Measurements from ENCODE around the gene RC3H2.

GRCh38 chr9:122844137-122844536 lies 61.0 kb downstream of the RC3H2 start:
- no peak for TF ChIP-seq FOXP1 (CRISPR knock-in tag; IDR thresholded peaks at IDR 0.05; ENCODE audit: borderline replicate concordance)
- no peak for TF ChIP-seq ELF4 (CRISPR knock-in tag; IDR thresholded peaks at IDR 0.05; ENCODE audit: low read depth)
- TF ChIP-seq, protein P1, sequence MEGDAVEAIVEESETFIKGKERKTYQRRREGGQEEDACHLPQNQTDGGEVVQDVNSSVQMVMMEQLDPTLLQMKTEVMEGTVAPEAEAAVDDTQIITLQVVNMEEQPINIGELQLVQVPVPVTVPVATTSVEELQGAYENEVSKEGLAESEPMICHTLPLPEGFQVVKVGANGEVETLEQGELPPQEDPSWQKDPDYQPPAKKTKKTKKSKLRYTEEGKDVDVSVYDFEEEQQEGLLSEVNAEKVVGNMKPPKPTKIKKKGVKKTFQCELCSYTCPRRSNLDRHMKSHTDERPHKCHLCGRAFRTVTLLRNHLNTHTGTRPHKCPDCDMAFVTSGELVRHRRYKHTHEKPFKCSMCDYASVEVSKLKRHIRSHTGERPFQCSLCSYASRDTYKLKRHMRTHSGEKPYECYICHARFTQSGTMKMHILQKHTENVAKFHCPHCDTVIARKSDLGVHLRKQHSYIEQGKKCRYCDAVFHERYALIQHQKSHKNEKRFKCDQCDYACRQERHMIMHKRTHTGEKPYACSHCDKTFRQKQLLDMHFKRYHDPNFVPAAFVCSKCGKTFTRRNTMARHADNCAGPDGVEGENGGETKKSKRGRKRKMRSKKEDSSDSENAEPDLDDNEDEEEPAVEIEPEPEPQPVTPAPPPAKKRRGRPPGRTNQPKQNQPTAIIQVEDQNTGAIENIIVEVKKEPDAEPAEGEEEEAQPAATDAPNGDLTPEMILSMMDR (IDR thresholded peaks at IDR 0.05): no peak
- TF ChIP-seq ATF2 (CRISPR knock-in tag; IDR thresholded peaks at IDR 0.05; ENCODE audit: borderline replicate concordance, low read depth): no peak
- no peak for TF ChIP-seq NR3C1 (CRISPR knock-in tag; conservative IDR thresholded peaks at IDR 0.05; ENCODE audit: low read depth)
- no peak for TF ChIP-seq ZNF317 (CRISPR knock-in tag; IDR thresholded peaks at IDR 0.05; ENCODE audit: borderline replicate concordance, low read depth)
- TF ChIP-seq, protein P2, sequence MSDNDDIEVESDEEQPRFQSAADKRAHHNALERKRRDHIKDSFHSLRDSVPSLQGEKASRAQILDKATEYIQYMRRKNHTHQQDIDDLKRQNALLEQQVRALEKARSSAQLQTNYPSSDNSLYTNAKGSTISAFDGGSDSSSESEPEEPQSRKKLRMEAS (CRISPR knock-in tag; IDR thresholded peaks at IDR 0.05): no peak
- TF ChIP-seq, protein P3, sequence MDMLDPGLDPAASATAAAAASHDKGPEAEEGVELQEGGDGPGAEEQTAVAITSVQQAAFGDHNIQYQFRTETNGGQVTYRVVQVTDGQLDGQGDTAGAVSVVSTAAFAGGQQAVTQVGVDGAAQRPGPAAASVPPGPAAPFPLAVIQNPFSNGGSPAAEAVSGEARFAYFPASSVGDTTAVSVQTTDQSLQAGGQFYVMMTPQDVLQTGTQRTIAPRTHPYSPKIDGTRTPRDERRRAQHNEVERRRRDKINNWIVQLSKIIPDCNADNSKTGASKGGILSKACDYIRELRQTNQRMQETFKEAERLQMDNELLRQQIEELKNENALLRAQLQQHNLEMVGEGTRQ (CRISPR knock-in tag; IDR thresholded peaks at IDR 0.05): no peak
- TF ChIP-seq SP1 (CRISPR knock-in tag; conservative IDR thresholded peaks at IDR 0.05): no peak
- TF ChIP-seq CBFB (CRISPR knock-in tag; IDR thresholded peaks at IDR 0.05; ENCODE audit: low read depth): no peak

All from WTC11 (cell line).